Keratinocyte (primary cell): Measurements from ENCODE around the gene AP1S3. TPM values are rescaled to one million over a fixed set of nuclear protein-coding genes. Genes with fewer than 3 reads are reported as not detected.

Source experiments
- DNase-seq: peaks from one replicate; pipeline ENCODE4 v3.0.0-alpha.2; 2011; ENCODE audit warnings: low read depth, missing footprints, low spot score
- FAIRE-seq: peaks from 2 replicates; lab custom pipeline; 2011; peaks lifted over from hg19 to GRCh38; lab: Jason Lieb, UNC
- H2AFZ ChIP-seq: 2 replicates; pipeline ENCODE4 v1.6.0; 2012; ENCODE audit warnings: low read length, control low read depth, inconsistent platforms; ENCODE audit not compliant: control insufficient read depth
- H3K27ac ChIP-seq: 2 replicates; pipeline ENCODE4 v1.5.1; 2011; ENCODE audit warnings: low read length; ENCODE audit not compliant: control insufficient read depth, insufficient read depth
- H3K27me3 ChIP-seq: 3 replicates; pipeline ENCODE4 v1.6.0; 2011; ENCODE audit warnings: low read length; ENCODE audit not compliant: control insufficient read depth, insufficient read depth; ENCODE audit errors: extremely low read depth
- H3K36me3 ChIP-seq, 2 experiments: 2 replicates in 1 of 2; 3 replicates in 1 of 2; pipeline ENCODE4 v1.5.1; 2011; ENCODE audit warnings: low read length in 2 of 2, mild to moderate bottlenecking in 1 of 2; ENCODE audit not compliant: control insufficient read depth in 2 of 2, insufficient read depth in 2 of 2; ENCODE audit errors: extremely low read depth in 1 of 2
- H3K4me1 ChIP-seq: 3 replicates; pipeline ENCODE4 v1.5.1; 2011; ENCODE audit warnings: low read length; ENCODE audit not compliant: control insufficient read depth, insufficient read depth; ENCODE audit errors: extremely low read depth
- H3K4me2 ChIP-seq: 3 replicates; pipeline ENCODE4 v1.6.0; 2011; ENCODE audit warnings: low read depth, low read length; ENCODE audit not compliant: control insufficient read depth, insufficient read depth; ENCODE audit errors: extremely low read depth
- H3K4me3 ChIP-seq, 3 experiments: fragments of 200-600 bp in 1 of 3; sonication (generic) in 1 of 3; 2 replicates in 2 of 3; 3 replicates in 1 of 3; pipeline ENCODE4 v1.5.1; 2011 to 2016; ENCODE audit warnings: low read length in 3 of 3, mild to moderate bottlenecking in 3 of 3, control low read depth in 2 of 3, inconsistent platforms in 1 of 3, low read depth in 1 of 3, mixed read lengths in 1 of 3, mixed run types in 1 of 3, moderate library complexity in 1 of 3; ENCODE audit not compliant: control insufficient read depth in 2 of 3, insufficient read depth in 2 of 3; ENCODE audit errors: extremely low read depth in 1 of 3
- H3K79me2 ChIP-seq: 2 replicates; pipeline ENCODE4 v1.6.0; 2012; ENCODE audit warnings: low read length; ENCODE audit not compliant: control insufficient read depth, insufficient read depth
- H3K9ac ChIP-seq: 3 replicates; pipeline ENCODE4 v1.6.0; 2011; ENCODE audit warnings: low read length; ENCODE audit not compliant: control insufficient read depth, insufficient read depth; ENCODE audit errors: extremely low read depth
- H3K9me1 ChIP-seq: 3 replicates; pipeline ENCODE4 v1.6.0; 2011; ENCODE audit warnings: low read length; ENCODE audit not compliant: control insufficient read depth, insufficient read depth; ENCODE audit errors: extremely low read depth
- H3K9me3 ChIP-seq: 2 replicates; pipeline ENCODE4 v1.5.1; 2012; ENCODE audit warnings: low read depth, low read length; ENCODE audit not compliant: control insufficient read depth
- H4K20me1 ChIP-seq: 3 replicates; pipeline ENCODE4 v1.6.0; 2011; ENCODE audit warnings: low read length; ENCODE audit not compliant: control insufficient read depth, insufficient read depth; ENCODE audit errors: extremely low read depth
- CTCF ChIP-seq, 3 experiments: IDR thresholded peaks in 1 of 3; conservative IDR thresholded peaks in 1 of 3; optimal IDR thresholded peaks in 1 of 3; 2 replicates in 2 of 3; 3 replicates in 1 of 3; pipeline versions ENCODE3 to v1.5.1; 2011; ENCODE audit warnings: low read length in 3 of 3, mild to moderate bottlenecking in 3 of 3, moderate library complexity in 2 of 3, control low read depth in 1 of 3, inconsistent platforms in 1 of 3; ENCODE audit not compliant: insufficient read depth in 2 of 3; ENCODE audit errors: extremely low read depth in 1 of 3
- EZH2 ChIP-seq: IDR thresholded peaks from one replicate; pipeline ENCODE4 v1.6.1; 2012; ENCODE audit warnings: inconsistent platforms, mild to moderate bottlenecking, low read length, moderate library complexity
- dilution Hi-C: fragments of 300-500 bp; cut with MboI; formaldehyde crosslinking; loops from one replicate; pipeline ENCODE4 v1.7.0; 2020; ENCODE audit warnings: low sequenced_read_pairs; ENCODE audit not compliant: extremely low pct_ligation_motif_present
- polyA plus RNA-seq, 5 experiments: library from polyadenylated mRNA; depleted of rRNA in 3 of 5; stranded (reverse) in 3 of 5; stranded (forward) in 1 of 5; unstranded in 1 of 5; fragments of >200 nt; gene quantifications; 1 replicate in 1 of 5; 2 replicates in 3 of 5; 3 replicates in 1 of 5; pipeline versions ENCODE4 v1.2.1 to v1.2.3, GENCODE V29; 2011 to 2012; ENCODE audit warnings: missing spikeins in 2 of 5, low read depth in 1 of 5, low replicate concordance in 1 of 5

The AP1S3 gene
- polyA plus RNA-seq, 1 donor (not counting 4 experiments of a cell fraction or from before 2014, with no cell fraction given), result 33.7 TPM

- no peak overlapping the region for H3K9ac ChIP-seq
- H2AFZ ChIP-seq, result no peak overlapping the region
- no peak overlapping the region for H3K4me3 ChIP-seq
- no peaks in the 10 kb centered on the region for H4K20me1 ChIP-seq
- no peak for TF ChIP-seq CTCF (optimal IDR thresholded peaks at IDR 0.05 in 1 of 3, IDR thresholded peaks at IDR 0.05 in 1 of 3, conservative IDR thresholded peaks at IDR 0.05 in 1 of 3; ENCODE audit: extremely low read depth in 1 of 3, insufficient read depth in 2 of 3, low read length in 3 of 3)
- TF ChIP-seq EZH2, result no peak
- no peak overlapping the region for H3K4me2 ChIP-seq
- no peaks in the 10 kb centered on the region for H3K36me3 ChIP-seq
- no peaks in the 10 kb centered on the region for H3K9me1 ChIP-seq
- DNase-seq (no peak), FAIRE-seq (no peak)
- H3K9me3 ChIP-seq, result no peaks in the 10 kb centered on the region
- no peak overlapping the region for H3K27ac ChIP-seq
- no peaks in the 10 kb centered on the region for H3K79me2 ChIP-seq
- H3K4me1 ChIP-seq, result peaks cover 8% of the 10 kb centered on the region
- no peaks in the 10 kb centered on the region for H3K27me3 ChIP-seq
- dilution Hi-C loops, result no loop called here
These were observed 96.7 kb downstream of the AP1S3 start for GRCh38 chr2:223740679-223741078.

- dilution Hi-C loops, result no loop called here
- FAIRE-seq, result no peak
- H3K27me3 ChIP-seq, result no peaks in the 10 kb centered on the region
- DNase-seq, result no peak
- H3K27ac ChIP-seq, result no peak overlapping the region
- H4K20me1 ChIP-seq, result no peaks in the 10 kb centered on the region
- TF ChIP-seq EZH2, result no peak
- TF ChIP-seq CTCF (optimal IDR thresholded peaks at IDR 0.05 in 1 of 3, IDR thresholded peaks at IDR 0.05 in 1 of 3, conservative IDR thresholded peaks at IDR 0.05 in 1 of 3; ENCODE audit: extremely low read depth in 1 of 3, insufficient read depth in 2 of 3, low read length in 3 of 3), result no peak
- H3K4me2 ChIP-seq, result no peak overlapping the region
- no peaks in the 10 kb centered on the region for H3K9me3 ChIP-seq
- no peaks in the 10 kb centered on the region for H3K36me3 ChIP-seq
- H2AFZ ChIP-seq, result no peak overlapping the region
- H3K9ac ChIP-seq, result no peak overlapping the region
- H3K4me1 ChIP-seq, result peaks cover 15% of the 10 kb centered on the region
- no peak overlapping the region for H3K4me3 ChIP-seq
- H3K9me1 ChIP-seq, result no peaks in the 10 kb centered on the region
- no peaks in the 10 kb centered on the region for H3K79me2 ChIP-seq
These were observed 100.2 kb downstream of the AP1S3 start for GRCh38 chr2:223737207-223737606.
